Measurements from ENCODE around the gene IPO11.

Gene IPO11

DNA sequence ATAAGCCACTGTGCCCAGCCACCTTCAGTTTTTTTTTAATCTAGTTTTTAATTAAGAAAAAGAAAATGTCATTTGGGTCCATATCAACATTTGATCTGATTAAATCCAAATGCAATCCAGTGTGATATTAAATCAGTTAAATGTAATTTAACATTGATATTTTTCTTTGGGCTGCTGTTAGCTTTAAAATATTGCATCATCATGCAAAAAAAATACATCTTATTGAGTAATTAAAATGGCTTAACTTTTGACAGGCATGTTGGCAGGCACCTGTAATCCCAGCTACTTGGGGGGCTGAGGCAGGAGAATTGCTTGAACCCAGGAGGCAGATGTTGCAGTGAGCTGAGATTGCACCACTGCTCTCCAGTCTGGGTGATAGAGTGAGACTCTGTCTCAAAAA, 143.4 kb downstream of the IPO11 start:
- H3K9me3 ChIP-seq (ENCODE audit: control insufficient read depth, low read length): no peaks in the 10 kb centered on the region
- H3K79me2 ChIP-seq: no peaks in the 10 kb centered on the region
- H3K27ac ChIP-seq: no peak overlapping the region
- no peaks in the 10 kb centered on the region for H3K27me3 ChIP-seq (ENCODE audit: control insufficient read depth, insufficient read depth, low read length)
- H2AFZ ChIP-seq: no peak overlapping the region
- no peak overlapping the region for H3K4me3 ChIP-seq (ENCODE audit: low read depth, low read length)
- no peaks in the 10 kb centered on the region for H3K4me1 ChIP-seq
- no peak overlapping the region for H3K4me2 ChIP-seq (ENCODE audit: low read length)
- TF ChIP-seq, protein P1, sequence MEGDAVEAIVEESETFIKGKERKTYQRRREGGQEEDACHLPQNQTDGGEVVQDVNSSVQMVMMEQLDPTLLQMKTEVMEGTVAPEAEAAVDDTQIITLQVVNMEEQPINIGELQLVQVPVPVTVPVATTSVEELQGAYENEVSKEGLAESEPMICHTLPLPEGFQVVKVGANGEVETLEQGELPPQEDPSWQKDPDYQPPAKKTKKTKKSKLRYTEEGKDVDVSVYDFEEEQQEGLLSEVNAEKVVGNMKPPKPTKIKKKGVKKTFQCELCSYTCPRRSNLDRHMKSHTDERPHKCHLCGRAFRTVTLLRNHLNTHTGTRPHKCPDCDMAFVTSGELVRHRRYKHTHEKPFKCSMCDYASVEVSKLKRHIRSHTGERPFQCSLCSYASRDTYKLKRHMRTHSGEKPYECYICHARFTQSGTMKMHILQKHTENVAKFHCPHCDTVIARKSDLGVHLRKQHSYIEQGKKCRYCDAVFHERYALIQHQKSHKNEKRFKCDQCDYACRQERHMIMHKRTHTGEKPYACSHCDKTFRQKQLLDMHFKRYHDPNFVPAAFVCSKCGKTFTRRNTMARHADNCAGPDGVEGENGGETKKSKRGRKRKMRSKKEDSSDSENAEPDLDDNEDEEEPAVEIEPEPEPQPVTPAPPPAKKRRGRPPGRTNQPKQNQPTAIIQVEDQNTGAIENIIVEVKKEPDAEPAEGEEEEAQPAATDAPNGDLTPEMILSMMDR (IDR thresholded peaks at IDR 0.05): no peak
- no peak overlapping the region for H3K9ac ChIP-seq
- H3K36me3 ChIP-seq (ENCODE audit: control insufficient read depth, insufficient read depth, low read length): no peaks in the 10 kb centered on the region

DNA sequence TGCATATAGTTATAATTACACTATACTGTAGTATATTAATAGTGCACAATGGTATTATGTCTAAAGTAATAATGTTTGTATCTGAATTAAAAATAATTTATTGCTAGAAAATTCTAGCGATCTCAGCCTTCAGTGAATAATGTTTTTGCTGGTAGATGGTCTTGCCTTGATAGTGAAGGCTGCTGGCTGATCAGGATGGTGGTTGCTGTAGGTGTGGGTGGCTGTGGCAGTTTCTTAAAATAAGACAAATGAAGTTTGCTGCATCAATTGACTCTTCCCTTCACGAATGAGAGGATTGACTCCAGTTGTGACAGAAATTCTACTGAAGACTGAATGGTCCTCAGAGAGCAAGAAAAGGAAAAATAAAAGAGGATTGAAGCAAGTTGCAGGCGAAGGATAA, 146.4 kb downstream of the IPO11 start:
- H3K4me1 ChIP-seq: no peaks in the 10 kb centered on the region
- no peak overlapping the region for H3K4me2 ChIP-seq (ENCODE audit: low read length)
- H2AFZ ChIP-seq: no peak overlapping the region
- H3K9me3 ChIP-seq (ENCODE audit: control insufficient read depth, low read length): no peaks in the 10 kb centered on the region
- no peaks in the 10 kb centered on the region for H3K79me2 ChIP-seq
- H3K27ac ChIP-seq: no peak overlapping the region
- H3K27me3 ChIP-seq (ENCODE audit: control insufficient read depth, insufficient read depth, low read length): no peaks in the 10 kb centered on the region
- H3K9ac ChIP-seq: no peak overlapping the region
- no peak overlapping the region for H3K4me3 ChIP-seq (ENCODE audit: low read depth, low read length)
- no peaks in the 10 kb centered on the region for H3K36me3 ChIP-seq (ENCODE audit: control insufficient read depth, insufficient read depth, low read length)
- TF ChIP-seq, protein P1 (IDR thresholded peaks at IDR 0.05): no peak

DNA sequence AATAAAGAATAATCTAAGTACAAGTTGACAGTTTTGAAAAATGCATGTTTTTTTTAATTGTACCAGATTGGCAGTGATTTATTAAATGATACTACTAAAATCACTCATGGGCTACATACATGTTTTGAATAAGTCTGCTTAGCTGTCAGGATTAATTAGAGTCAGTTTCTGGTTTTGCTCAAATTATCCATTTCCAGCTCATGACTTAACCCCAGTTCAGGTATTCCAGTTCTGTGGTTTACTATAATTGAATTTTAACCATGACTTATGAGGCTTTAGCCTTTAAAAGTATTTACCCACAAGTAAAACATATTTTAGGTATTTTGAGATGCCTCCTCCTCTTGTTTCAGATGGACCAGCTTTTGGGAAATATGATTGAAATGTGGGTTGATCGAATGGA, 148.2 kb downstream of the IPO11 start:
- Histone ChIP-seq H3K36me3 (ENCODE audit: control insufficient read depth, insufficient read depth, low read length) (no peaks in the 10 kb centered on the region), H3K9me3 (ENCODE audit: control insufficient read depth, low read length) (no peaks in the 10 kb centered on the region), H3K79me2 (no peaks in the 10 kb centered on the region), H3K27me3 (ENCODE audit: control insufficient read depth, insufficient read depth, low read length) (no peaks in the 10 kb centered on the region), H3K4me2 (ENCODE audit: low read length) (no peak overlapping the region), H3K4me1 (no peaks in the 10 kb centered on the region), H3K4me3 (ENCODE audit: low read depth, low read length) (no peak overlapping the region), H3K27ac (no peak overlapping the region), H3K9ac (no peak overlapping the region), H2AFZ (no peak overlapping the region)
- TF ChIP-seq, protein P1 (IDR thresholded peaks at IDR 0.05): no peak

DNA sequence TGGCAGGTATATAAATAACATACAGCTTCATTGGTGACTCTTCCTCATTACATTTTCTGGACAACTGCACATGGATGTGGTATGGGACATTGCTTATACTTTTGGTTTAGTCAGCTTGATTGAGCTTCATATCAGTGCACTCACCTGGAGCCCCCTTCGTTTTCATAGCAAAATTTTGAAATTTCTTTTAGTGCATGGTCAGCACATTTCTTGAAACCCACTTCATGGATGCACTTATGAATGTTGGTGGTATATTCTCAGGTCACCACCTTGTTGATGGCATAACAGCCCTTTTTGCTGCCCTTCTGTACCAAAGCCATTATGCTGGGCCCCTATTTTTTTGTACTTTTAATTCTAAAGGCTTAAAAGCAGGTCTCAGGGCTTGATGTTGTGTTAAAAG, 149.3 kb downstream of the IPO11 start:
- H2AFZ ChIP-seq: no peak overlapping the region

DNA sequence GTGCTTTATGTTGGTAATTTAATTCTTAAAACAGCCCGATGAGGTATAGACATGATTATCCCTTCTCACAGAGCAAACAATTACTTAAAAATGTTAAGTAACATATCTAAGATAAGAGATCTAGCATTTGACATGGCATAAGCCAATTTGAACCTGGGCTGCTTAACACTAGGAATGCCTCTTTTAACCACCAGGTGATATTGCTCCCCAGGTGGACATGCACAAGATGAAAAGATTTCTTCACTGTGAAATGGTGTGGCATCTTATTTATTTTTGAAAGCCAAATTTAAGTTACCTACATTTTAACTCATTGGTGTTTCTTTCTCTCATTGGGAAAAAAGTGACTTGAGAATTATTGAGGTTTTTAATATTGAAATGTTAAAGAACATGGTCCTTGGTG, 150.3 kb downstream of the IPO11 start:
- H3K27ac ChIP-seq: no peak overlapping the region
- no peak overlapping the region for H3K4me2 ChIP-seq (ENCODE audit: low read length)
- peaks cover 2% of the 10 kb centered on the region for H3K79me2 ChIP-seq
- no peak overlapping the region for H3K4me3 ChIP-seq (ENCODE audit: low read depth, low read length)
- H3K36me3 ChIP-seq (ENCODE audit: control insufficient read depth, insufficient read depth, low read length): no peaks in the 10 kb centered on the region
- no peaks in the 10 kb centered on the region for H3K27me3 ChIP-seq (ENCODE audit: control insufficient read depth, insufficient read depth, low read length)
- no peak overlapping the region for H3K9ac ChIP-seq
- H2AFZ ChIP-seq: no peak overlapping the region
- no peaks in the 10 kb centered on the region for H3K4me1 ChIP-seq
- no peaks in the 10 kb centered on the region for H3K9me3 ChIP-seq (ENCODE audit: control insufficient read depth, low read length)
- TF ChIP-seq, protein P1 (IDR thresholded peaks at IDR 0.05): no peak

More for the DNA sequence above, 149.3 kb downstream of the IPO11 start:
- Histone ChIP-seq H3K36me3 (ENCODE audit: control insufficient read depth, insufficient read depth, low read length) (no peaks in the 10 kb centered on the region), H3K9ac (no peak overlapping the region), H3K27ac (no peak overlapping the region), H3K27me3 (ENCODE audit: control insufficient read depth, insufficient read depth, low read length) (no peaks in the 10 kb centered on the region), H3K79me2 (no peaks in the 10 kb centered on the region), H3K4me3 (ENCODE audit: low read depth, low read length) (no peak overlapping the region), H3K9me3 (ENCODE audit: control insufficient read depth, low read length) (no peaks in the 10 kb centered on the region), H3K4me1 (no peaks in the 10 kb centered on the region), H3K4me2 (ENCODE audit: low read length) (no peak overlapping the region)
- TF ChIP-seq, protein P1 (IDR thresholded peaks at IDR 0.05): no peak

Data from parathyroid adenoma (tissue), 2 donors.